Measurements from ENCODE around the gene BAAT.
"Not testable (repeated sequence)": the region's sequence is repeated elsewhere in the genome, so short reads cannot be mapped to it uniquely, and the experiment has no call there.

Gene BAAT
- total RNA-seq: 0 to 0.78 (median 0.50) reads per million in 9 experiments

GRCh38 chr9:101384873-101385536 is at the start of gene BAAT:
Gene BAAT, minus strand, starts transcription at chr9:101385006. Its CDS starts 13,602 bp downstream, at chr9:101371404.
- DNase-seq; H3K4me1 Mint-ChIP-seq (ENCODE audit: low read depth in 2 of 2); H3K9me3 Mint-ChIP-seq; ATAC-seq (replicated peaks); H3K27me3 Mint-ChIP-seq; H3K4me3 Mint-ChIP-seq; H3K27ac Mint-ChIP-seq; H3K36me3 Mint-ChIP-seq (ENCODE audit: insufficient read depth): not testable (repeated sequence)

- ATAC-seq (replicated peaks) (no peak), DNase-seq (no peak)
- no peaks in the 10 kb centered on the region for H3K4me1 Mint-ChIP-seq (ENCODE audit: low read depth in 2 of 2)
- H3K9me3 Mint-ChIP-seq: no peaks in the 10 kb centered on the region
- no peaks in the 10 kb centered on the region for H3K36me3 Mint-ChIP-seq (ENCODE audit: insufficient read depth)
- H3K27ac Mint-ChIP-seq: no peak overlapping the region
- H3K27me3 Mint-ChIP-seq: peaks cover 42 to 54% of the 10 kb centered on the region in 2 donors
- no peak overlapping the region for H3K4me3 Mint-ChIP-seq
Measured at GRCh38 chr9:101433229-101433628, 48.4 kb upstream of the BAAT start.

GRCh38 chr9:101432740-101433139 is 47.9 kb upstream of the BAAT start:
- ATAC-seq (replicated peaks): no peak
- H3K27ac Mint-ChIP-seq: no peak overlapping the region
- no peaks in the 10 kb centered on the region for H3K4me1 Mint-ChIP-seq (ENCODE audit: low read depth in 2 of 2)
- H3K4me3 Mint-ChIP-seq: no peak overlapping the region
- H3K9me3 Mint-ChIP-seq: no peaks in the 10 kb centered on the region
- no peak for DNase-seq
- H3K36me3 Mint-ChIP-seq (ENCODE audit: insufficient read depth): no peaks in the 10 kb centered on the region
- H3K27me3 Mint-ChIP-seq: peaks cover 39 to 50% of the 10 kb centered on the region in 2 donors

- Mint-ChIP-seq H3K4me3 (no peak overlapping the region), H3K4me1 (ENCODE audit: low read depth in 2 of 2) (no peaks in the 10 kb centered on the region), H3K27ac (no peak overlapping the region), H3K27me3 (peaks cover 33 to 44% of the 10 kb centered on the region in 2 donors), H3K9me3 (no peaks in the 10 kb centered on the region), H3K36me3 (ENCODE audit: insufficient read depth) (no peaks in the 10 kb centered on the region)
- no peak for DNase-seq
- no peak for ATAC-seq (replicated peaks)
Measured at GRCh38 chr9:101432171-101432570, 47.4 kb upstream of the BAAT start.

- Mint-ChIP-seq H3K27me3 (peaks cover 13 to 25% of the 10 kb centered on the region in 2 donors), H3K27ac (no peak overlapping the region), H3K9me3 (no peaks in the 10 kb centered on the region), H3K36me3 (ENCODE audit: insufficient read depth) (no peaks in the 10 kb centered on the region), H3K4me1 (ENCODE audit: low read depth in 2 of 2) (no peaks in the 10 kb centered on the region), H3K4me3 (no peak overlapping the region)
- DNase-seq: no peak
- no peak for ATAC-seq (replicated peaks)
Measured at GRCh38 chr9:101429736-101430135, 44.9 kb upstream of the BAAT start.

- H3K4me3 Mint-ChIP-seq: no peak overlapping the region
- DNase-seq: no peak
- H3K27ac Mint-ChIP-seq: no peak overlapping the region
- no peak for ATAC-seq (replicated peaks)
- no peaks in the 10 kb centered on the region for H3K36me3 Mint-ChIP-seq (ENCODE audit: insufficient read depth)
- H3K27me3 Mint-ChIP-seq: peaks cover 13 to 23% of the 10 kb centered on the region in 2 donors
- no peaks in the 10 kb centered on the region for H3K4me1 Mint-ChIP-seq (ENCODE audit: low read depth in 2 of 2)
- H3K9me3 Mint-ChIP-seq: peaks cover 0 to 1% of the 10 kb centered on the region in 2 donors
Measured at GRCh38 chr9:101428909-101429308, 44.1 kb upstream of the BAAT start.

GRCh38 chr9:101427957-101428655 is 43.3 kb upstream of the BAAT start:
- Mint-ChIP-seq H3K27ac (no peak overlapping the region), H3K4me3 (no peak overlapping the region), H3K4me1 (ENCODE audit: low read depth in 2 of 2) (no peaks in the 10 kb centered on the region), H3K36me3 (ENCODE audit: insufficient read depth) (no peaks in the 10 kb centered on the region), H3K27me3 (peaks cover 13 to 18% of the 10 kb centered on the region in 2 donors), H3K9me3 (peaks cover 6 to 8% of the 10 kb centered on the region in 2 donors)
- DNase-seq (no peak), ATAC-seq (replicated peaks) (no peak)

- Mint-ChIP-seq H3K36me3 (ENCODE audit: insufficient read depth) (no peaks in the 10 kb centered on the region), H3K4me3 (no peak overlapping the region), H3K9me3 (peaks cover 8 to 9% of the 10 kb centered on the region in 2 donors), H3K27ac (no peak overlapping the region), H3K27me3 (peaks cover 13 to 18% of the 10 kb centered on the region in 2 donors), H3K4me1 (ENCODE audit: low read depth in 2 of 2) (no peaks in the 10 kb centered on the region)
- ATAC-seq (replicated peaks): no peak
- DNase-seq: no peak
Measured at GRCh38 chr9:101427358-101427757, 42.6 kb upstream of the BAAT start.

- H3K27me3 Mint-ChIP-seq: no peaks in the 10 kb centered on the region
- DNase-seq: no peak
Measured at GRCh38 chr9:101421653-101422065, 36.9 kb upstream of the BAAT start.

GRCh38 chr9:101419863-101420262 is 35.1 kb upstream of the BAAT start:
- DNase-seq: no peak
- Mint-ChIP-seq H3K36me3 (ENCODE audit: insufficient read depth) (no peaks in the 10 kb centered on the region), H3K27me3 (no peaks in the 10 kb centered on the region), H3K4me3 (no peak overlapping the region), H3K27ac (no peak overlapping the region), H3K4me1 (ENCODE audit: low read depth in 2 of 2) (no peaks in the 10 kb centered on the region), H3K9me3 (peaks cover 21 to 28% of the 10 kb centered on the region in 2 donors)
- ATAC-seq (replicated peaks): no peak

More at GRCh38 chr9:101421653-101422065, 36.9 kb upstream of the BAAT start:
- no peak for ATAC-seq (replicated peaks)
- H3K4me3 Mint-ChIP-seq: no peak overlapping the region
- H3K4me1 Mint-ChIP-seq (ENCODE audit: low read depth in 2 of 2): no peaks in the 10 kb centered on the region
- peaks cover 18 to 28% of the 10 kb centered on the region in 2 donors for H3K9me3 Mint-ChIP-seq
- no peak overlapping the region for H3K27ac Mint-ChIP-seq
- H3K36me3 Mint-ChIP-seq (ENCODE audit: insufficient read depth): no peaks in the 10 kb centered on the region

GRCh38 chr9:101418518-101419430 is 34.0 kb upstream of the BAAT start:
- Mint-ChIP-seq H3K27ac (no peak overlapping the region), H3K36me3 (ENCODE audit: insufficient read depth) (no peaks in the 10 kb centered on the region), H3K4me1 (ENCODE audit: low read depth in 2 of 2) (no peaks in the 10 kb centered on the region), H3K9me3 (peaks cover 24 to 35% of the 10 kb centered on the region in 2 donors), H3K27me3 (no peaks in the 10 kb centered on the region), H3K4me3 (no peak overlapping the region)
- DNase-seq: no peak
- no peak for ATAC-seq (replicated peaks)

GRCh38 chr9:101417977-101418376 is 33.2 kb upstream of the BAAT start:
- Mint-ChIP-seq H3K9me3 (peaks cover 20 to 35% of the 10 kb centered on the region in 2 donors), H3K27ac (no peak overlapping the region), H3K27me3 (no peaks in the 10 kb centered on the region), H3K4me1 (ENCODE audit: low read depth in 2 of 2) (no peaks in the 10 kb centered on the region), H3K36me3 (ENCODE audit: insufficient read depth) (no peaks in the 10 kb centered on the region), H3K4me3 (no peak overlapping the region)
- ATAC-seq (replicated peaks) (no peak), DNase-seq (no peak)

- Mint-ChIP-seq H3K9me3 (peaks cover 23 to 41% of the 10 kb centered on the region in 2 donors), H3K4me3 (no peak overlapping the region), H3K36me3 (ENCODE audit: insufficient read depth) (no peaks in the 10 kb centered on the region), H3K4me1 (ENCODE audit: low read depth in 2 of 2) (no peaks in the 10 kb centered on the region), H3K27me3 (no peaks in the 10 kb centered on the region), H3K27ac (no peak overlapping the region)
- DNase-seq (no peak), ATAC-seq (replicated peaks) (no peak)
Measured at GRCh38 chr9:101417389-101417788, 32.6 kb upstream of the BAAT start.

All from effector memory CD8-positive, alpha-beta T cell (primary cell).